GM19397 (cell line): ENCODE results near the gene RCAN1.

ENCODE experiments used
- ATAC-seq: cut with Tn5 transposase; IDR thresholded peaks from one replicate; pipeline ENCODE4 v1.9.1; 2021; ENCODE audit warnings: mild to moderate bottlenecking, moderate library complexity; ENCODE audit not compliant: unreplicated experiment

RCAN1 gene

GRCh38 chr21:34602061-34602460 lies 12.9 kb downstream of the RCAN1 start:
- ATAC-seq = no peak

- ATAC-seq = no peak
These were observed 15.3 kb downstream of the RCAN1 start for GRCh38 chr21:34599534-34600101.

GRCh38 chr21:34598931-34599400 lies 15.9 kb downstream of the RCAN1 start:
- no peak for ATAC-seq

- no peak for ATAC-seq
These were observed 17.5 kb downstream of the RCAN1 start for GRCh38 chr21:34597406-34597805.

GRCh38 chr21:34596561-34597271 lies 18.2 kb downstream of the RCAN1 start:
- ATAC-seq = no peak

GRCh38 chr21:34595457-34595856 lies 19.5 kb downstream of the RCAN1 start:
- no peak for ATAC-seq

GRCh38 chr21:34594566-34595234 lies 20.2 kb downstream of the RCAN1 start:
- no peak for ATAC-seq

- no peak for ATAC-seq
These were observed 20.9 kb downstream of the RCAN1 start for GRCh38 chr21:34593954-34594531.

- no peak for ATAC-seq
These were observed 21.5 kb downstream of the RCAN1 start for GRCh38 chr21:34593423-34593822.

- no peak for ATAC-seq
These were observed 22.6 kb downstream of the RCAN1 start for GRCh38 chr21:34592120-34592955.

- ATAC-seq = no peak
These were observed 24.4 kb downstream of the RCAN1 start for GRCh38 chr21:34590520-34590919.

- ATAC-seq = no peak
These were observed 25.2 kb downstream of the RCAN1 start for GRCh38 chr21:34589511-34590282.

- no peak for ATAC-seq
These were observed 30.9 kb downstream of the RCAN1 start for GRCh38 chr21:34583926-34584563.

GRCh38 chr21:34582506-34583150 lies 32.3 kb downstream of the RCAN1 start:
- ATAC-seq = no peak

- ATAC-seq = no peak
These were observed 34.7 kb downstream of the RCAN1 start for GRCh38 chr21:34580181-34580700.

- no peak for ATAC-seq
These were observed 35.5 kb downstream of the RCAN1 start for GRCh38 chr21:34579411-34579810.

GRCh38 chr21:34576041-34576511 lies 38.8 kb downstream of the RCAN1 start:
- no peak for ATAC-seq

GRCh38 chr21:34574601-34575529 lies 40.0 kb downstream of the RCAN1 start:
- no peak for ATAC-seq
